Endodermal cell (in vitro differentiated cells): ENCODE data around the gene PACSIN1. TPM values are rescaled to one million over a fixed set of nuclear protein-coding genes. Genes with fewer than 3 reads are reported as not detected.

ENCODE experiments used
- DNase-seq: peaks from one replicate; pipeline ENCODE4 v3.0.0-alpha.2; 2017
- H3K27ac ChIP-seq: 2 replicates; pipeline ENCODE4 v1.5.1; 2013; ENCODE audit warnings: mild to moderate bottlenecking, low read depth, low read length, moderate library complexity
- H3K27me3 ChIP-seq: 2 replicates; pipeline ENCODE4 v1.6.1; 2013; ENCODE audit warnings: mild to moderate bottlenecking, low read length, moderate library complexity; ENCODE audit not compliant: insufficient read depth, control insufficient read depth, poor library complexity, severe bottlenecking
- H3K36me3 ChIP-seq: 2 replicates; pipeline ENCODE4 v1.7.0; 2013; ENCODE audit warnings: mild to moderate bottlenecking, low read length, moderate library complexity; ENCODE audit not compliant: control insufficient read depth, insufficient read depth
- H3K4me1 ChIP-seq: one replicate; pipeline ENCODE4 v1.7.0; 2013; ENCODE audit warnings: low read length; ENCODE audit not compliant: control insufficient read depth, insufficient read depth
- H3K4me3 ChIP-seq: 2 replicates; pipeline ENCODE4 v1.5.1; 2013; ENCODE audit warnings: mild to moderate bottlenecking, low read length, moderate library complexity
- H3K9ac ChIP-seq: 2 replicates; pipeline ENCODE4 v1.6.1; 2013; ENCODE audit warnings: mild to moderate bottlenecking, low read length, moderate library complexity; ENCODE audit not compliant: poor library complexity, severe bottlenecking; ENCODE audit errors: extremely low read depth
- H3K9me3 ChIP-seq: 2 replicates; pipeline ENCODE4 v1.6.1; 2013; ENCODE audit warnings: mild to moderate bottlenecking, low read length, moderate library complexity; ENCODE audit not compliant: control insufficient read depth
- H3K27ac Mint-ChIP-seq: 2 replicates; pipeline ENCODE4 v1.8.0; 2020; ENCODE audit warnings: mixed read lengths
- H3K27me3 Mint-ChIP-seq: 2 replicates; pipeline ENCODE4 v1.8.0; 2021; ENCODE audit warnings: mild to moderate bottlenecking, mixed read lengths; ENCODE audit not compliant: insufficient read depth
- H3K36me3 Mint-ChIP-seq: 2 replicates; pipeline ENCODE4 v1.8.0; 2020; ENCODE audit warnings: low read depth, mixed read lengths
- H3K4me1 Mint-ChIP-seq: 2 replicates; pipeline ENCODE4 v1.8.0; 2020; ENCODE audit warnings: mixed read lengths
- H3K4me3 Mint-ChIP-seq: 2 replicates; pipeline ENCODE4 v1.8.0; 2020; ENCODE audit warnings: mild to moderate bottlenecking, moderate library complexity, mixed read lengths
- H3K9me3 Mint-ChIP-seq: 2 replicates; pipeline ENCODE4 v1.8.0; 2020; ENCODE audit warnings: mild to moderate bottlenecking, mixed read lengths
- CTCF ChIP-seq: fragments of 200-600 bp; sonication (generic); conservative IDR thresholded peaks from 2 replicates; pipeline ENCODE4 v1.5.0; 2021; ENCODE audit warnings: antibody characterized with exemption, mild to moderate bottlenecking
- WGBS, 2 experiments: methylation state at CpG; one replicate each; pipeline versions ENCODE4 v1.1.5 to v1.1.7; 2013; ENCODE audit warnings: missing lambda C conversion rate in 2 of 2, mixed read lengths in 1 of 2; ENCODE audit not compliant: insufficient coverage in 1 of 2, insufficient read length in 1 of 2; 5-methylcytosine and 5-hydroxymethylcytosine counted together
- total RNA-seq, 2 donors: library from RNA; stranded (reverse); fragmentation: NEBNext Ultra II Directional in 1 of 2; extraction: Animal tissue kit (Norgen Biotek cat#: 25700) in 1 of 2; gene quantifications; 2 replicates in 1 of 2; 3 replicates in 1 of 2; pipeline ENCODE4 v1.2.1, GENCODE V29; 2021

Gene PACSIN1
- total RNA-seq, 2 donors from 2014 or later = 7.2 to 7.3 TPM

DNA sequence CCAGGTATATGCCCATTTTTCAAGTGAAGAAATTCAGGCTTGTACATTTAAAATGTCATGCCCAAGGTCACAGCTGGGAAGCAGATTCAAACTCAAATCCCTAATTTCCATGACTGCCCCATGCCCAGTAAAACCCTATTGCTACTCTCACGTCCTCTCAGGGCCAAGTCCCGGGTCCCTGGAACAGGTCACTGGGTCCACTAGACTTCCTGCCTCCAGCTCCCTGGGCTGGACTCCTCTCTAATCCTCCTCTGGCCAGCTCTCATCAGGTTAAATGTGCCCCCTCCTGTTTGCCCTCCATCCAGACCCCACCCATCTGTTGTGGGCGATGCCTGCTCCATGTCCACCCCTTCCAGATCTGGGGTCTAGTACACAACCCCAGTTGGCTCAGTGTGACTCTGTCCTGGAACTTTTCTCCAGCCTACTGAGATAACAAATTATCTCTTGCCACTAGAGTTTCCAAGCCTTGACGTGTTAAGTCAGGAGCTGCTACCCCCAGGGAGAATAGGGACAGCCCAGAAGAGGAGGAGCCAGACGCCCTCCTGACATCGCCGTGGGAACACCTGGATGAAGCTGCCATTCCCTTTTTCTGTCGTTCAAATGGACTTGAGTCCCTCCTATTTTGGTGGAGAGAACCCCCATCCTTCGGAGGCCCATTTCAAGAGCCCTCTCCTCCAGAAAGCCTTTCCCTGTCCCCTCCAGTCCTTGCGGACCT lies 93.9 kb downstream of the PACSIN1 start:
- Mint-ChIP-seq H3K9me3 (no peaks in the 10 kb centered on the region), H3K27ac (peak overlapping the region; percentile 92), H3K4me3 (peak overlapping the region; percentile 17), H3K27me3 (no peaks in the 10 kb centered on the region), H3K4me1 (peaks cover 47% of the 10 kb centered on the region), H3K36me3 (no peaks in the 10 kb centered on the region)
- peak; percentile 78 for DNase-seq
- WGBS, 2 experiments = 65 to 78% methylated on average over 9 to 10 of the region's 10 CpGs
- Histone ChIP-seq H3K4me3 (no peak overlapping the region), H3K4me1 (peaks cover 35% of the 10 kb centered on the region), H3K9me3 (no peaks in the 10 kb centered on the region), H3K36me3 (no peaks in the 10 kb centered on the region), H3K27ac (no peak overlapping the region), H3K9ac (no peak overlapping the region), H3K27me3 (no peaks in the 10 kb centered on the region)
- no peak for TF ChIP-seq CTCF

- H3K27ac Mint-ChIP-seq = peak overlapping the region; percentile 92
These were observed 94.7 kb downstream of the PACSIN1 start for GRCh38 chr6:34560366-34561226.

DNA sequence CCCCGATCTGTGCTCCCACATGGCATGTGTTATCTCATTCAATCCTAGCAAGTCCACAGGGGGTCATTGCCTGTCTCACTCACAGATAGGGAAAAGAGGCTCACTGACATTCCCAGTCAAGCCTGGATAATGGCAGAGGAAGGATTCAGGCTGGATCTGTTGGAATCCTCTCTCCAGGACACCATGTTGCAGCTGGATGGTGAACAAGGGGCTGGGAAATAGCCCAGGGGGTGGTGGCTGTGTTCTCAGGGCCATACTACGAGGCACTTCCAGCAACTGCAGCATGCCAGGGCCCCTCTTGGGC lies 95.3 kb downstream of the PACSIN1 start:
- no peak overlapping the region for H3K9ac ChIP-seq
- peaks cover 30% of the 10 kb centered on the region for H3K4me1 ChIP-seq
- DNase-seq = no peak
- Mint-ChIP-seq H3K27ac (no peak overlapping the region), H3K36me3 (no peaks in the 10 kb centered on the region), H3K9me3 (no peaks in the 10 kb centered on the region), H3K4me3 (no peak overlapping the region), H3K4me1 (peaks cover 45% of the 10 kb centered on the region), H3K27me3 (no peaks in the 10 kb centered on the region)
- H3K27me3 ChIP-seq = no peaks in the 10 kb centered on the region
- H3K9me3 ChIP-seq = no peaks in the 10 kb centered on the region
- TF ChIP-seq CTCF = no peak
- H3K36me3 ChIP-seq = no peaks in the 10 kb centered on the region
- H3K27ac ChIP-seq = no peak overlapping the region
- no peak overlapping the region for H3K4me3 ChIP-seq
- 70 to 83% methylated on average over 1 to 2 of the region's 2 CpGs for WGBS, 2 experiments

More at GRCh38 chr6:34560366-34561226, 94.7 kb downstream of the PACSIN1 start:
- Mint-ChIP-seq H3K9me3 (no peaks in the 10 kb centered on the region), H3K4me3 (peak overlapping the region; percentile 17), H3K4me1 (peaks cover 44% of the 10 kb centered on the region), H3K27me3 (no peaks in the 10 kb centered on the region), H3K36me3 (no peaks in the 10 kb centered on the region)
- Histone ChIP-seq H3K9ac (no peak overlapping the region), H3K36me3 (no peaks in the 10 kb centered on the region), H3K27ac (no peak overlapping the region), H3K9me3 (no peaks in the 10 kb centered on the region), H3K4me3 (no peak overlapping the region), H3K27me3 (no peaks in the 10 kb centered on the region), H3K4me1 (peaks cover 35% of the 10 kb centered on the region)
- DNase-seq = peak; percentile 80
- WGBS, 2 experiments = 65 to 82% methylated on average over 14 to 20 of the region's 20 CpGs
- TF ChIP-seq CTCF = no peak
